ENCODE measurements around the gene VTCN1. TPM values are rescaled to one million over a fixed set of nuclear protein-coding genes. Genes with fewer than 3 reads are reported as not detected.

The VTCN1 gene
- total RNA-seq, 1 donor = not detected

GRCh38 chr1:117138561-117138960, 72.2 kb downstream of the VTCN1 start:
- no peak for TF ChIP-seq CTCF (IDR thresholded peaks at IDR 0.05; ENCODE audit: insufficient read depth, low read depth, low read length)
- no peak overlapping the region for H3K4me3 ChIP-seq (ENCODE audit: low read depth, low read length)
- no peak for DNase-seq (ENCODE audit: low read depth)

GRCh38 chr1:117138106-117138505, 72.6 kb downstream of the VTCN1 start:
- no peak for DNase-seq (ENCODE audit: low read depth)
- H3K4me3 ChIP-seq (ENCODE audit: low read depth, low read length) = no peak overlapping the region
- TF ChIP-seq CTCF (IDR thresholded peaks at IDR 0.05; ENCODE audit: insufficient read depth, low read depth, low read length) = no peak

GRCh38 chr1:117137281-117137855, 73.4 kb downstream of the VTCN1 start:
- no peak for DNase-seq (ENCODE audit: low read depth)
- no peak overlapping the region for H3K4me3 ChIP-seq (ENCODE audit: low read depth, low read length)
- TF ChIP-seq CTCF (IDR thresholded peaks at IDR 0.05; ENCODE audit: insufficient read depth, low read depth, low read length) = no peak

- no peak for TF ChIP-seq CTCF (IDR thresholded peaks at IDR 0.05; ENCODE audit: insufficient read depth, low read depth, low read length)
- no peak overlapping the region for H3K4me3 ChIP-seq (ENCODE audit: low read depth, low read length)
- DNase-seq (ENCODE audit: low read depth) = no peak
These were observed 74.0 kb downstream of the VTCN1 start for GRCh38 chr1:117136749-117137148.

GRCh38 chr1:117135329-117135728, 75.4 kb downstream of the VTCN1 start:
- no peak for DNase-seq (ENCODE audit: low read depth)
- no peak overlapping the region for H3K4me3 ChIP-seq (ENCODE audit: low read depth, low read length)
- TF ChIP-seq CTCF (IDR thresholded peaks at IDR 0.05; ENCODE audit: insufficient read depth, low read depth, low read length) = no peak

- no peak for TF ChIP-seq CTCF (IDR thresholded peaks at IDR 0.05; ENCODE audit: insufficient read depth, low read depth, low read length)
- H3K4me3 ChIP-seq (ENCODE audit: low read depth, low read length) = no peak overlapping the region
- no peak for DNase-seq (ENCODE audit: low read depth)
These were observed 80.2 kb downstream of the VTCN1 start for GRCh38 chr1:117130526-117130925.

All from fibroblast of villous mesenchyme (primary cell).